ENCODE results near the gene ZFP42. TPM values are rescaled to one million over a fixed set of nuclear protein-coding genes. Genes with fewer than 3 reads are reported as not detected.

Gene ZFP42
- total and polyA plus RNA-seq, 2 donors (not counting 1 experiment from before 2014, with no cell fraction given) = not detected

- Mint-ChIP-seq H3K27me3 (no peaks in the 10 kb centered on the region), H3K9me3 (ENCODE audit: insufficient read depth) (peaks cover 2% of the 10 kb centered on the region), H3K4me3 (no peak overlapping the region), H3K4me1 (no peaks in the 10 kb centered on the region), H3K27ac (no peak overlapping the region)
- Histone ChIP-seq H4K20me1 (ENCODE audit: control insufficient read depth, insufficient read depth, low read length, poor library complexity, severe bottlenecking) (no peaks in the 10 kb centered on the region), H3K27ac (ENCODE audit: low read length in 2 of 2) (no peak overlapping the region), H3K9me3 (ENCODE audit: control extremely low read depth in 1 of 3, control insufficient read depth in 2 of 3, insufficient read depth in 1 of 3, low read length in 2 of 3) (no peaks in the 10 kb centered on the region), H3K79me2 (ENCODE audit: control insufficient read depth, insufficient read depth, low read length) (no peaks in the 10 kb centered on the region), H2AFZ (ENCODE audit: insufficient read depth, low read depth, low read length, poor library complexity, severe bottlenecking) (no peak overlapping the region), H3K9ac (ENCODE audit: low read length) (no peak overlapping the region), H3K4me2 (replicated peaks; ENCODE audit: low read depth, low read length, poor library complexity, severe bottlenecking) (no peak overlapping the region), H3K27me3 (replicated peaks in 1 of 4; ENCODE audit: control extremely low read depth in 1 of 4, control insufficient read depth in 3 of 4, insufficient read depth in 4 of 4, low read length in 3 of 4) (no peaks in the 10 kb centered on the region), H3K4me3 (ENCODE audit: control extremely low read depth in 1 of 5, extremely low read depth in 1 of 5, insufficient read depth in 1 of 5, low read depth in 2 of 5, low read length in 4 of 5) (no peak overlapping the region), H3K36me3 (replicated peaks in 1 of 2; ENCODE audit: control extremely low read depth in 1 of 2, control insufficient read depth in 1 of 2, extremely low read depth in 1 of 2, insufficient read depth in 2 of 2, low read length in 1 of 2) (no peaks in the 10 kb centered on the region), H3K4me1 (ENCODE audit: control insufficient read depth in 2 of 2, insufficient read depth in 2 of 2, low read length in 2 of 2) (no peaks in the 10 kb centered on the region)
- ATAC-seq (ENCODE audit: low read depth) (no peak), DNase-seq (no peak)
- ChIA-PET CTCF (no interaction called here), POLR2A (no interaction called here)
- intact Hi-C loops (cut with micrococcal nuclease) = no loop called here
- 83% methylated on average over 1 of the region's 7 CpGs for WGBS (ENCODE audit: insufficient coverage)
- TF ChIP-seq CTCF (IDR thresholded peaks at IDR 0.05) (no peak), EZH2 (IDR thresholded peaks at IDR 0.05; ENCODE audit: borderline replicate concordance, insufficient read depth, low read depth, low read length, poor library complexity, severe bottlenecking) (no peak)
Measured at GRCh38 chr4:188012426-188012945, 16.9 kb downstream of the ZFP42 start.

DNA sequence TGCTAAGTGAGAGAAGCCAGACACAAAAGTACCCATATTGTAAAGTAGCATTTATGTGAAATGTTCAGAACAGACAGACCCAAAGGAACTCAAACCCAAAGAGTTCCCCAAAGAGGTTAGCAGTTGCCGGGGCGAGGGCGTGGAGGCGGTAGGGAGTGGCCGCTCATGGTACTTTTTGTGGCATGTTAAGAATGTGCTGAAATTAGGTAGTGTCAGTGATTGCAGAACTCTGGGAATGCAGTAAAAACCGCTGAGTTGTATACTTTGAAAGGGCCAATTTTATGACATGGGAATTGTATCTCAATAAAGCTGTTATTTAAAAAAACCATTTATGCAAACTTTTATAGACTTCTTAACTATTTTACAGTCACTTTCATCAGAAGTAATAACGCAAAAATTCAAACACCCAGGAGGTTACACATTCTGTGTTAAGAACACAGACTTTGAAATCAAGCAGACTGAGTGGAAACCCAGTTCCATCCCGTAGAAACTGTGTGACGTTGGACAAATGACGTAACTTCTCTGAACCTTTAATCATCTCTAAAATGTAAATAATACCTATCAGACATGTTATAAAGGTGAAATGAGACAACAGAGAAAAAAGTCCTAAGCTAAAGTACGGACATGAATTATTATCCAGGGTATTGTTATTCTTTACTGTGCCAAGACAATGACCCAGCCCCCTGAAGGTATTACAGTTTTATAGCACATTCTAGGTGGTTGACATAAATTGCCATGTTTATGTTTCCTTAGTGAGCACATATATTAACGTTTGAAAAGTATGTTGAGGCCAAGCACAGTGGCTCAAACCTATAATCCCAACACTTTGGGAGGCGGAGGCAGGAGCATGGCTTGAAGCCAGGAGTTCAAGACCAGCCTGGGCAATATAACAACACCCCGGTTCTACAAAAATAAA, 19.7 kb downstream of the ZFP42 start:
- Histone ChIP-seq H3K27me3 (replicated peaks in 1 of 4; ENCODE audit: control extremely low read depth in 1 of 4, control insufficient read depth in 3 of 4, insufficient read depth in 4 of 4, low read length in 3 of 4) (no peaks in the 10 kb centered on the region), H4K20me1 (ENCODE audit: control insufficient read depth, insufficient read depth, low read length, poor library complexity, severe bottlenecking) (no peaks in the 10 kb centered on the region), H3K4me3 (ENCODE audit: control extremely low read depth in 1 of 5, extremely low read depth in 1 of 5, insufficient read depth in 1 of 5, low read depth in 2 of 5, low read length in 4 of 5) (no peak overlapping the region), H3K27ac (ENCODE audit: low read length in 2 of 2) (no peak overlapping the region), H2AFZ (ENCODE audit: insufficient read depth, low read depth, low read length, poor library complexity, severe bottlenecking) (no peak overlapping the region), H3K9ac (ENCODE audit: low read length) (no peak overlapping the region), H3K36me3 (replicated peaks in 1 of 2; ENCODE audit: control extremely low read depth in 1 of 2, control insufficient read depth in 1 of 2, extremely low read depth in 1 of 2, insufficient read depth in 2 of 2, low read length in 1 of 2) (no peaks in the 10 kb centered on the region), H3K9me3 (ENCODE audit: control extremely low read depth in 1 of 3, control insufficient read depth in 2 of 3, insufficient read depth in 1 of 3, low read length in 2 of 3) (no peaks in the 10 kb centered on the region), H3K4me1 (ENCODE audit: control insufficient read depth in 2 of 2, insufficient read depth in 2 of 2, low read length in 2 of 2) (no peaks in the 10 kb centered on the region), H3K79me2 (ENCODE audit: control insufficient read depth, insufficient read depth, low read length) (no peaks in the 10 kb centered on the region), H3K4me2 (replicated peaks; ENCODE audit: low read depth, low read length, poor library complexity, severe bottlenecking) (no peak overlapping the region)
- Mint-ChIP-seq H3K4me1 (no peaks in the 10 kb centered on the region), H3K9me3 (ENCODE audit: insufficient read depth) (peaks cover 6% of the 10 kb centered on the region), H3K27ac (no peak overlapping the region), H3K4me3 (no peak overlapping the region), H3K27me3 (no peaks in the 10 kb centered on the region)
- intact Hi-C loops (cut with micrococcal nuclease) = no loop called here
- 96% methylated on average over 7 of the region's 14 CpGs for WGBS (ENCODE audit: insufficient coverage)
- DNase-seq (no peak), ATAC-seq (ENCODE audit: low read depth) (no peak)
- ChIA-PET CTCF (no interaction called here), POLR2A (no interaction called here)
- TF ChIP-seq CTCF (IDR thresholded peaks at IDR 0.05) (no peak), EZH2 (IDR thresholded peaks at IDR 0.05; ENCODE audit: borderline replicate concordance, insufficient read depth, low read depth, low read length, poor library complexity, severe bottlenecking) (no peak)

Data from B cell (primary cell).